HepG2 (cell line): Measurements from ENCODE around the gene EPN3. TPM values are rescaled to one million over a fixed set of nuclear protein-coding genes. Genes with fewer than 3 reads are reported as not detected.

Source experiments
- CBX5 ChIP-seq: sonication (generic); formaldehyde crosslinking; IDR thresholded peaks from 2 replicates; pipeline ENCODE4 v1.4.0; 2020; ENCODE audit warnings: missing genetic modification reagents, borderline replicate concordance
- DBP ChIP-seq: sonication (generic); formaldehyde crosslinking; IDR thresholded peaks from 2 replicates; pipeline ENCODE4 v1.4.0; 2020; ENCODE audit warnings: missing genetic modification reagents; ENCODE audit errors: not compliant biosample characterization
- FLYWCH1 ChIP-seq: sonication (generic); formaldehyde crosslinking; IDR thresholded peaks from 2 replicates; pipeline ENCODE4 v1.8.1; 2023; ENCODE audit warnings: mild to moderate bottlenecking, missing genetic modification reagents
- GPN1 ChIP-seq: sonication (generic); formaldehyde crosslinking; IDR thresholded peaks from 2 replicates; pipeline ENCODE4 v1.5.1; 2020; ENCODE audit warnings: missing genetic modification reagents, borderline replicate concordance
- JARID2 ChIP-seq: sonication (generic); formaldehyde crosslinking; IDR thresholded peaks from 2 replicates; pipeline ENCODE4 v1.8.1; 2023; ENCODE audit warnings: missing genetic modification reagents, inconsistent platforms; ENCODE audit not compliant: insufficient replicate concordance
- JDP2 ChIP-seq: sonication (generic); formaldehyde crosslinking; IDR thresholded peaks from 2 replicates; pipeline ENCODE4 v1.8.1; 2022; ENCODE audit warnings: missing genetic modification reagents, borderline replicate concordance
- MNT ChIP-seq: fragments of 450-650 bp; IDR thresholded peaks from 2 replicates; pipeline ENCODE4 v1.6.1; 2016
- PRDM15 ChIP-seq: sonication (generic); formaldehyde crosslinking; IDR thresholded peaks from 2 replicates; pipeline ENCODE4 v1.4.0; 2020; ENCODE audit warnings: missing genetic modification reagents
- TRIM22 ChIP-seq: fragments of 450-650 bp; IDR thresholded peaks from 2 replicates; pipeline ENCODE4 v1.6.1; 2017
- ZBED4 ChIP-seq: sonication (generic); formaldehyde crosslinking; IDR thresholded peaks from 2 replicates; pipeline ENCODE4 v1.4.0; 2020; ENCODE audit warnings: missing genetic modification reagents, borderline replicate concordance
- ZBTB7A ChIP-seq: sonication (generic); formaldehyde crosslinking; IDR thresholded peaks from 2 replicates; pipeline ENCODE4 v1.8.0; 2022; ENCODE audit warnings: mild to moderate bottlenecking, missing genetic modification reagents
- ZFAT ChIP-seq: sonication (generic); formaldehyde crosslinking; conservative IDR thresholded peaks from 2 replicates; pipeline ENCODE4 v1.8.1; 2023; ENCODE audit warnings: missing genetic modification reagents, inconsistent platforms
- ZNF10 ChIP-seq: sonication (generic); formaldehyde crosslinking; IDR thresholded peaks from 2 replicates; pipeline ENCODE4 v1.4.0; 2020; ENCODE audit warnings: mild to moderate bottlenecking, low read depth, missing genetic modification reagents, borderline replicate concordance
- ZNF235 ChIP-seq: sonication (generic); formaldehyde crosslinking; IDR thresholded peaks from 2 replicates; pipeline ENCODE4 v1.8.1; 2023; ENCODE audit warnings: mild to moderate bottlenecking, missing genetic modification reagents, borderline replicate concordance
- ZNF274 ChIP-seq: sonication (generic); formaldehyde crosslinking; IDR thresholded peaks from 2 replicates; pipeline ENCODE4 v1.5.1; 2020; ENCODE audit warnings: mild to moderate bottlenecking, missing genetic modification reagents
- ZNF563 ChIP-seq: sonication (generic); formaldehyde crosslinking; IDR thresholded peaks from 2 replicates; pipeline ENCODE4 v1.8.0; 2022; ENCODE audit warnings: mild to moderate bottlenecking, moderate library complexity, missing genetic modification reagents
- ZNF768 ChIP-seq: sonication (generic); formaldehyde crosslinking; IDR thresholded peaks from 2 replicates; pipeline ENCODE4 v1.4.0; 2020; ENCODE audit warnings: missing genetic modification reagents
- polyA plus RNA-seq, 8 experiments: library from polyadenylated mRNA; depleted of rRNA in 3 of 8; stranded (reverse) in 7 of 8; unstranded in 1 of 8; fragments of >200 nt; fragmentation: Illumina TruSeq in 4 of 8; extraction: Trizol in 4 of 8; gene quantifications; 2 replicates each; pipeline versions ENCODE4 v1.2.1 to v1.2.3, GENCODE V29; 2011 to 2016; ENCODE audit warnings: low read depth in 4 of 8, missing spikeins in 1 of 8, mixed read lengths in 1 of 8; ENCODE audit not compliant: insufficient read depth in 1 of 8
- total RNA-seq, 5 experiments: library from RNA; depleted of rRNA; stranded (reverse); fragments of >200 nt; fragmentation: Illumina TruSeq; extraction: Trizol; gene quantifications; 2 replicates each; pipeline ENCODE4 v1.2.3, GENCODE V29; 2016; ENCODE audit warnings: low read depth in 1 of 5

EPN3 gene
- total and polyA plus RNA-seq, 2 of the 13 experiments (the other 11 are each of a cell fraction or from before 2014, with no cell fraction given) = 0.11 to 0.95 TPM

GRCh38 chr17:50538549-50539410 lies 6.2 kb downstream of the EPN3 start (continued):
- TF ChIP-seq GPN1 (CRISPR knock-in tag) = no peak
- TF ChIP-seq MNT = no peak
- TF ChIP-seq DBP (CRISPR knock-in tag) = no peak
- no peak for TF ChIP-seq ZNF563 (CRISPR knock-in tag)
- 0 out of 2 replicates have a peak, but pooled peaks have one; percentile 54 for TF ChIP-seq ZNF10 (CRISPR knock-in tag)
- no peak for TF ChIP-seq ZNF235 (CRISPR knock-in tag)
- TF ChIP-seq PRDM15 (CRISPR knock-in tag) = no peak
- TF ChIP-seq JDP2 = no peak
- no peak; the same call in 1 of the 2 replicates for TF ChIP-seq ZNF274
- peak; percentile 57; the same call in 1 of the 2 replicates for TF ChIP-seq ZBED4 (CRISPR knock-in tag)
- no peak for TF ChIP-seq CBX5 (CRISPR knock-in tag)
- TF ChIP-seq ZFAT (CRISPR knock-in tag) = no peak
- TF ChIP-seq ZNF768 (CRISPR knock-in tag) = peak; percentile 57; the same call in 1 of the 2 replicates
- TF ChIP-seq JARID2 (CRISPR knock-in tag) = no peak
- TF ChIP-seq ZBTB7A (CRISPR knock-in tag) = no peak; the same call in none of the 2 replicates
- TF ChIP-seq FLYWCH1 = no peak
- TF ChIP-seq TRIM22 = no peak
